Measurements from ENCODE around the gene ZNF385A.
"Not testable (repeated sequence)": the region's sequence is repeated elsewhere in the genome, so short reads cannot be mapped to it uniquely, and the experiment has no call there.

The ZNF385A gene

DNA sequence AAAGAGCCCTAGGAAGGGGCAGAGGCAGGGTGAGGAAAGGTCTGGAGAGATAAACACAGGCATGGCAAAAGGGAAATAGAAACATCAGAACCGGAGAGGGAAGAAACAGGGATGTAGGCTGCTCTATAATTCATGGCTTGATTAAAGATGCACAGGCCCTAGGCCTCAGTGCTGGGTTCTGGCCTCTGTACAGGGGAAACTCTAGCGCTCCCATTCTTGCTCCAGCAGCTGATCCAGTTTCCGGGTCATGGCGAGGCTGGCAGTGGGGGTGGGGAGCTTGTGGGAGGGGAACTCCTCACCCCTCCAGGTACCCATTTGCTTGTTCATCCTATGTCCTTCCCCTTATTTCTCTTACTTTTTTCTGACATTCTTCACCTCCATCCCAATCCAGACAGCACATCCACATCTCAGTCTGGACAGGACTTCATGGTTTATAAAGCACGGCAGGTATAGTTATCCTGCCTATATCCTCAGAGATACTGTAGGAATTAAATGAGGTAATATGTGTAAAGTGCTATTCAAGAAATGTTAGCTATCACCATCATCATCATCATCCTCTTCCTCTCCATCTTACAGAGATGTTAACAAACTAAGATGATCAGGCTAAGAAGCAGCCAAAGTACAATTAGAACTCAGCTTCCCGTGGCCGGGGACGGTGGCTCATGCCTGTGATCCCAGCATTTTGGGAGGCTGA is 12.3 kb downstream of the ZNF385A start:
- no peak for DNase-seq

DNA sequence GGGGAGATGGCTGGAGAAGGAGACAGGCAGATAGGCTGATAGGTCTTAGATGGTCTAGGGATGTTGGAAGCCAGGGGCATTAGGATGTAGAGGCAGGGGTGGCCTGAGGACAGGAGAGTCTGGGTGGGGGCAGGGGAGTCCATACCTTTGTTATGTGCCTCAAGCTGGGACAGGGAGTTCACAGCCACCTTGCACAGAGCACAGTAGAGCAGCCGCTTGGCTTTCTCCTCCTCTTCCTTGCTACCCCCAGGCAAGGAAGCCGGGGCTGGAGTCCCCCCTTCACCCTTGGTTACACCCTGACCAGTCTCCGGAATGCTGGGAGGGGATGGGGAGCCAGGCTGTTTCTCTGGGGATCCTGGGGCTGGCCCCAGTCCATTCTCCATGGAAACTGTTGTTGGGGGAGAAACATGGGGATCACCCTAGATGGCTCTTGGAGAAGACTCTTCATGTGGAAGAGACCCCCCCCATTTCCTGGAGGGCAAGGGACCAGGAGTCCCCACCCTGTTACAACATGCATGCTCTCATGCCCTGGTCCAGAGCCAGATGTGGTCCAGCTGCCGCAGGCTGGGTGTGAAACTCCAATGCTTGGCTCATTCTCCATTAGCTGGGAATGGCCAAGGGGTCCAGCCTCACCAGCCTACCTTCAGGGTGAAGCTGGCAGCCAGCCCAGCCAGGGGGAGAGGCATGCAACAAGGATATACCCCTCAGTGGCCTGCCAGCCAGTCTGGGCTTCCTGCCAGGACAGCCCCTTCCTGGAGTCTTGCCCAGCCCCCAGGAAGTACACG is 13.0 kb downstream of the ZNF385A start:
- DNase-seq, result no peak

DNA sequence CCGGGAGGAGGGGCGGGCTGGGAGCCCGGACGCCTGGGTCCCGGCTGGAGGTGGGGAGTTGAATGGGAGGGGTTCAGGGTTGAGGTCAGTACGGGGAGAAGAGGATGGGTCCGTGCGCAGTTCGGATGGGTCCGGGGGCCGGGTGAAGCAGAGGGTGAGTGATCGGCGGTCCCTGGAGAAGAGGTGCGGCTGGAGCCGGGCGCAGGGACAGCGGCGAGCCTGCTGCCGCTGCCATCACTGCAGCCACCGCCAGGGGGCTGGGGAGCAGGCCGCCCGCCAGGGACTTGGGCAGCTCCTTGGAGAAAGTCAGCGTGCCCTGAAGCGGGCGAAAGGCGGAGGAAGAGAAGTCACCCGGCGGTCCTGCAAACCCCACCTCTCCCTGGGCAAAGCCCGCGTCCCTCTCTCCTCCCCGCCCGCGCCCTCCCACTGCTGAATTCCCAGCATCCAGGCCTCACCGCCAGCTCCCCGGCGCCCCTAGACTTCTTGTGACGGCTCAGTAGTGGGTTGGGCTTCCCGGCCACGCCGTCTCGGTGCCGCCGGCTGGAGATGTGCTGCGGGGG is 14.3 kb downstream of the ZNF385A start:
- DNase-seq, result no peak

DNA sequence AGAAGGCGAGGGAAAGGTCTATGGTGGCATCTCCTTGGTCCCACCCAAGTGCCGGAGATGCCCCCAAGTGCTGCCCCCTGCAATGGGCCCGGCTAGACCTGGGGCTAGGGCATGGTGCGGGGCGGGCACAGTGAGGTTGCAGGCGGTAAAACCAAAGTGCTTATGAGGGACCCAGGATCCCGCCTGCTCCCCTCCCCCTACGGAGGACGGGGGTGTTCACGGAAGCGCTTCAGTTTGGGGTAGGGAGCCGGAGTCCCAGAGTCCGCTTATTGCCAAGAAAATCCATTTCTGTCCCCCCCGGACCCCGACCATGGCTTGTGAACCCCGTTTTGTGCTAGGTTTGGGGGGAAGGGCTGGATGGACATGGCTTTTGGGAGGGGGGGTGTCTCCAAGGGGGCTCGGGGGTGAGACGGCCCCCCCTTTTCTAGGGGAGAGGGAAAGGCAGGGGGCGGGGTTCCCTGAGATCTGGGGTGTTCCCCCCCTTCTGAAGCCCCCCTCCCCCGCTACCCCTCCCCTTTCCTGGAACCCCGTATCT is 14.9 kb downstream of the ZNF385A start:
- no peak for DNase-seq

DNA sequence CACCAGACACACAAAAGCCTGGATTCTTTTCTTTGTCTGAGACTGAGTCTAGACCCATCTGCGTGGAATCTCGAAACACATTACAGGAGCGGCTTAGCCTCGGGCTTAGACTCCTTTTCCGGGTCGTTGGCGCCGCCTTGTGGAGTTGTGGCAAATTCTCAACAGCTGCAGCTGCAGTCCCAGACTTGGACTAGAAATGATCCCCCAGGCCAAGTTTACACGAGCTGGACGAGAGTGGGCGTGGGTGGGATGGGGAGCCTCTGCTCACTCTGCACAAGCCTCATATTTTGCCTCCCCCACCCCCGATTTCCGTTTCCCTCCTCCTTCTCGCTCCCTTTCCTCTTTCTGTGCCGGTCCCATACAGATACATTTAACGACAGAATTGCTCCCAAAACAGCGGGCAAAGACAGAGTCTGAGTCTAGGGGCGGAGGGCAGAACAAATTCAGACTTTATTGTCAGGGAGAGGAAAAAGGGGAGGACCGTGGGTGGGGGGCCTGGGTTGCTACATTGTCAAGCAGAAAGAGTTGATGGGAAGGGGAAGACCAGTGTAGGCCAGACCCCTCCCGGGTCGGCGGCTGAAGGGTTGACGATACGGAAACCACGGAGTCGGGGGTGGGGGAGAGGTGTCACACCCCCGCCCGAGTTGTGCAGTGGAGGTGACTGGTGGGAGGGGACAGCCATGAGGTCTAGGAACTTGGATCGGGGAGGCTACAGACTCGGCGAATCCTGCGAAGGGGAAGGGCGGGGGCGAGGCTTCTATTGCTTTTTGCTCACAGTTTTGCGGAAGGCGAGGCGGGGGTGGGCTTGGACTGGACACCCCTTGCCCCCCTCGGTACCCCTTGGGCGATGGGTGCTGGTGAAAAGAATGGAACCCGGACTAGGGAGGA is 15.6 kb downstream of the ZNF385A start:
- peak; percentile 84 to 90 for DNase-seq

DNA sequence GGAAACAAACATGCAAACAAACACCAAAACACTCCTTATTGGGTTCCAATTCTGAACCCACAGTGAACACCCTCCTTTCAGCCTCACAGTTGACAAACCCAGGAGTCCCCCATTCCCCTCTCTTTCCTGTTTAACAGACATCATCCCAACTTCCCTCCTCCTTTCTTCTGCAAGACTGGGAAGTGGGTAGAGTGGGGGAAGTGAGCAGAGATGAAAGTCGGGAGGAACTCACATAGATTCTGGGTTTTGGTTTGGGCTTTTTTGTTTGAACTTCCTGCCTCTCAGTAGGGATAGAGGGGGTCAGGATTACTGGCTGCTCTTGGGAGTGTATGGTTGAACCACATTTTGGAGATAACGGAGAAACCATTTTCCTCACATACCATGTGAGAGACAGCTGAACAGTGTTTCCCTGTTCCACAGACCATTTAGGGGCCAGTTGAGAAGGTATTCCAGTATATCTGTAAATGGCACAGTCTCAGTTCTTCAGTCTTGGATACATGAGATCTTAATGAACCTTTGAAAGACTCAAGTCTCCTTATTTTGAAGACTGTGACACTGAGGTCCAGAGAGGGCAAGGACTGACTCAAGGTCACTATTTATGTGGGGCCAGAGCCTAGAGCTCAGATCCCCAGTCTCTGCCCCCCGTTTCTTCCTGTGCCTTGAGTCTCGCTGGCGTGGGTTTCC is 16.4 kb downstream of the ZNF385A start:
- DNase-seq, result no peak

DNA sequence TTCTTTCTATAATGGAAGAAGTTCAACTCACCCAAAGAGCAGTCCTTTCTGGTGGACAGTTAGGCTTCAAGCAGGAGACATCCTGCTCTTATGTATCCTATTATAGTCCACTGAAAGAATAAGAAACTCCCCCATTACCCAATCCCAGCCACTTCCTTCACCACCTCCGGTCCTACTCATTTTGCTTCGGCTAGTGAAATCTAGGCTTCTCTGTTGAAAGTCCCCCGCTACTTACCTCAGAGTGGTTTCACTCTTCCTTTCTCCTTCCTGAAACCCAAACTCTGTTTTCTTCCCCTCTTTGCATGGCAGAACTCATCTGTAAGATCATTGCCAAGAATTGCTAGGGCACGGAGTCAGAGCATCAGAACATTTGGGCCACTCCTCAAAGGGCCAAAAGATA is 20.1 kb downstream of the ZNF385A start, which contains the start of gene GPR84:
GPR84 (minus strand) TSS at position 74 of the 400 bp plus-strand sequence. CDS start 635 bp downstream, outside the sequence.
- no peak for DNase-seq

DNA sequence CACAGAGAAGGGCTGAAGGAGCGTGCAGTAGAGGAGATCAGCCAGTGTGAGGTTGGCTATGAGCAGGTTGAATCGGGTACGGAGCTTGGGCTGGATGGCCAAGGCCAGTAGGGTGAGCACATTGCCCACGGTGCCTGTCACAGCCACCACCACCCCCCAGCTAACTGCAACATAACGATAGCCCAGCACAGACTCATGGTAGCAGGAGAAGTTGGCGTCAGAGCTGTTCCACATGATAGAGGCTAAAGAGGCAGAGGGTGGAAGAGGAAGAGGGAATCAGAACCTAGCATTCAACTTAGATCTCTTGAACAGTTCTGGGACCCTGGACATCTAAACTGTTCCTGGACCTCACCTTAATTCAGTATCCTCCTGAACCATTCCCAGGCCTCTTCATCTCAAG is 20.9 kb downstream of the ZNF385A start:
- no peak for DNase-seq

DNA sequence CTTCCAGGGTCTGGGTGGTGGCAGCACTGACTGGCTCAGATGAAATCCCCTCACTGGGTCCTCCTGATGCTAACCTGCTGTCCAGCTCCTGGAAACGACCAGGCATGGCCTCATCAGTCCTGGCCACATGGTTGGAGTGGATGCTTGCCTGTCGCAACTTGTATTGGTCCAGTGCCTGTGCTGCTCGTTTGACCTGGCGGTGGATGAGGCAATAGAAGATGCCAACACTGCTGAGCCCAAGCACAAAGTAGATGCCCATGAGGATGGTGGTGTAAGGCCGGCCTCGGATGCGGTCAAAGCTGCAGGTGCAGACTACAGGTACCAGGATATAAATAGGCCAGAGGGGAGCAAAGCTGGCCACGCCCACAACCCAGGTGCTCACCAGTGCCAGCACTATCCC is 21.5 kb downstream of the ZNF385A start:
- no peak for DNase-seq

DNA sequence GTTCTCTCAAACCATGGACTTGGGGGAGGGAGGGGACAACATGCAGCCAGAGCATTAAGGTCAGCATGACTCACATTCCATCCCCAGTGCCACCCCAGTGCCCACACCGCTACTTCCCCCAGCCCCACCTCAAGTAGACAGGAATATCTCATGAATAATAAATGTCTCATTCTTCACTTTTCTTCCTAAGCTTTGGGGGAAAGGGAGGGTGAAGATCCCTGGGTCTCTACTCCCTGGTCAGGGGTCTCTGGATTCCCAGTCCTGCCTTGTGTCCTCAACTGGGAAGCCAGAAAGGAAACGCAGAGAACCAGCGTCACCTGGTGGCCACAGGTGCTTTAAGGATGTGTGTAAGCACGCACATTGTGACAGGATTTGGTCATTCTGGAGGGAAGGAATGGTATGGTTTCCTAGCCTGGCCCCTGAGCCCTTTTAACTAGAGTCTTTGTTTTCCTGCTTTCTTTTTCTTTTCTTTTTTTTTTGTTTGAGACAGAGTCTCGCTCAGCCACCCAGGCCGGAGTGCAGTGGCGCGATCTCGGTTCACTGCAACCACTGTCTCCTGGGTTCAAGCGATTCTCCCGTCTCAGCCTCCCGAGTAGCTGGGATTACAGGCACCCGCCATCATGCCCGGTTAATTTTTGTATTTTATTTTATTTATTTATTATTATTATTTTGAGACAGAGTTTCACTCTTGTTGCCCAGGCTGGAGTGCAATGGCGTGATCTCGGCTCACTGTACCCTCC is 23.6 kb downstream of the ZNF385A start:
- peak; percentile 44 to 58 for DNase-seq

DNA sequence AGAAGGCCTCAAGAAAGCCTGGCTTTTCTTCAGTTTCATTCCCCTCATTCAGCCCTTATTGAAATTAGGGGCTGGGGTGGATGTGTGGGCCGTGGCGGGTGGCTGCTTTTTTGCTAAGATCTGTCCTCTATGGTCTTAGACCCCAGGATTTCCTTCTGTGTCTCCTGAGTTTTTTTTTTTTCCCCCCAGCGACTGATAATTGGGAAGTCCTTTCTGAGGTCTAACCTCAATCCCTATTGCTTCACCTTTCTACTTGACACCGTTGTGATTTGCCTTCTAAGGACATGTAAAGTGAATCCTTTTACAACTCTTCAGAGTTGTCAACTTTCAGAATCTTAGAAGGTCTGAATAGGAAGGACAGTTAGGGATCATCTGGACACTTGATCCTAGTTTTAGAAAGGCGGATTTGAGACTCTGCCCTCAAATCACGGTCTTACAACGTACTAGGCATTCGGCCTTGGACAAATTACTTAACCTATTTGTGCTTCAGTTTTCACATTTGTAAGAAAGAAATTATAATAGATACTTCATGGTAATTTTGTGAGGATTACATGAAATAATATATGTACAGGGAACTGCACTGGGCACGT is 24.7 kb downstream of the ZNF385A start:
- no peak for DNase-seq

DNA sequence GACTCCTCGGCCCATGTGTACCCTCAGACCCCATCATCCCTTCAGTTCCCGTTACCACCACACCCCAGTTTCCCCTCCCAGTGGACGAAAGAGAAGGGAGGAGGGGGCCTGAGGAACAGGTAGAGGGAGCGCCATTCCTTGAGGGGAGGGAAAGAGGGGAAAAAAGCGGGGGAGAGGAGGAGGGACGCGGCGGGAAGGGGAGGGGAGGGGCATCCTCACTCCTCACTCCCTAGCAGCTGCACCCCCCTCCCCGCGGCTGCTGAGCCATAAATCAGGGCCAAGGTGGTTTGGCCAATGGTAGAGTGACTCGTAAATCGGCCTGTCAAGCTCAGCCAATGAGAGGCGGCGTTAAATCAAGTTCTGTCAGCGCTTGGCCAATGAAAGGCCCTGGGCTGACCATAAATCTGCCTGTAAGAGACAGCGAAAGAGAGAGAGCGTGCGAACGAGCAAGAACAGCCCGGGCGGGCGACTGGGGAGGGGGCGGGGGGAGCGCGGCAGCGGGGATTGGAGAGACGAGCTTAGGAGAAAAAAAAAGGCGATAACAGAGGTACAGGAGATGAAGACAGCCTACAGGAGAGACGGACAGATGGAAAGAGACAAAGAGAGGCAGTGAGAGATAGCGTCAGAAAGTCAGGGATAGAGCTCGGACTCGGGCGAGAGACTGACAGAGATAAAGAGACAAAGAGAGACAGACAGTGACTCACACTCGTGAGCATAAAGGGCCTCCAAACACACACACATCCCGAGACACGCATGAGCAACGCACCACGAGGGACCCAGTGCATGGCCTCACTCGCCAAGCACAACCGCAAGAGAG is 25.4 kb downstream of the ZNF385A start:
- peak; percentile 84 to 95 for DNase-seq

DNA sequence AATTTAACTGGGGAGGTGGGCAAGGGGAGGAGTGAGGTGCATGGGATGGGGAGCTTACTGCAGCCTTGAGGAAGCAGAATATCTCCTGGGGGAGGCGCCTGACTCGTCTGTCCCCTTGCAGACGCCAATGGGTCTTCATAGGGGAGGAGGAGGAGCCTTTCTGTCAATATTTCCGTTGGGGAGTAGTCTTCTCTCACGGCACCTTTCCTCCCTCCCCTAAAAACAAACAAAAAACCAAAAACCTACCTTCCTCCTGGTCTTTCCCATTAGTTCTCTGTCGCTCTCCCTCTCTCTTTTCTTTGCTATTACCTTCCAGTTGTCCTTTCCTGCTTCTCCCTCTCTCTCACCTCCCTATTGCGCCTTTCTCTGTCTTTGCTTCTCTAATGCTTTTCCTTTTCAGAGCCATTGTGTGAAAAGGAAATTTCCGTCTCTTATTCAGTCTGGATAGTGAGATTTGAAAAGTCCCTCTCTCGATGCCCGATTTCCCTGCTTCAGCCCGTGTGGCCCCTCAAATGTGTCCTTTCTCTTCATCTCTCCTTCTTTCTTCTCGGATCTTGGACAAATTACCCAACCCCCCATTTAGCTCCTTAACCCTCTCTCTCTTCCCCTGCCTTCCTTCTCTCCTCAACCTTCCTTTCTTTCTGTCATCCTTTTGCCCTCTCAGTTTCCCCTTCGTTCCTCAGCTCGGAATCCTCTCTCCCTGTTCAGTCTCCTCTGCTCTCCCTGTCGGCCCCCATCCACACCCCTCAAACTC is 26.2 kb downstream of the ZNF385A start:
- peak in 1 of 2 experiments; percentile 58 for DNase-seq

DNA sequence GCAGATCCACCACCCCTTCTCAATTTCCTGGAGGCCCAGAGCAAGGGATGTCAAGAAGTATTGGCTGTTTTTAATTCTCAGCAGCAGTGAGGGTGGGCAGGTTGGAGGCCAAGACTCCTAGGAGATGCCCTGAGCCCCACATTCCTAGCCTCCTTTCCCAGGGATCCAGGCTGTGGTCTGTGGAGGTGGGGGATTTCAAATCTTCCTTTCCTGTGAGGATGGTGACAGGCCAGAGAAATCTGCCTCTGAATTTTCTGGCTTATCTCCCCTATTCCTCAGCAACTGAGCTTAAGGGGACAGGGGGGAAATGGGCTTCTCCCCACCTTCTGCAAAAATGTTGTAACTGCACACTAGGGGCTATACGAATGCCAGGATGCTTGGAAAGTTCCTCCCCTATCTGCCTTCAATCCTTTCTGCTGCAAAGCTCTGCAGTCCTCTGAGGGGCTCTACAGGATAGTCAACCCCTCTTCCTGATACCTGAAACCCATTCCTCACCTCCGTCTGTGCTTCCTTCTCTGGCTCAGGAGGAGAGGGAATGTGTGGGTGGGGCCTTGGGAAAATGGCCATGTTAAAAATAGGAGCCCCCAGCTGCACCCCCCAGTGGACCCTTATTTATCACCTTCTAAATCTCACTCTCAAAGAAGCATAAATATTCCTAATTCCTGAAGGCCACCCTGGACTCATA is 26.9 kb downstream of the ZNF385A start:
- DNase-seq, result no peak

DNA sequence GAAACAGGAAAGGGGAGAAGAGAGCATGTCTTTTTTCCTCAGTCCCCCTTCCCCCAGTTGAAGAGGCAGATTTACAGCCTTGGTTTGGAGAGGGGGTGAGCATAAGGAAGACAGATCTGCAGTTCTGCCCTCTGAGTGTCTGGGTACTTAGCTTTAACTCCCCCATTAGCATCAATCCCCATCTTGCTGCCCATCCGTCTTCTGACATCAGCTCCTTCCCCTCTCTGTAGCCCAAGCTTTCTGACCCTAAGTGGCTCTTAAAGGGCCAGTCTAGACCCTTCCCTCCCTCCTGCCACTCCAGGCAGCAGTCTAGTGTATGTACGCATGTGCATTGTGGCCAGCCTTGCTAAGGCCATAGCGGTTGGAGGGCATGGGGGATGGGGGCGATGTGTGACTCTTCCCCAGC is 27.6 kb downstream of the ZNF385A start:
- DNase-seq, result no peak

DNA sequence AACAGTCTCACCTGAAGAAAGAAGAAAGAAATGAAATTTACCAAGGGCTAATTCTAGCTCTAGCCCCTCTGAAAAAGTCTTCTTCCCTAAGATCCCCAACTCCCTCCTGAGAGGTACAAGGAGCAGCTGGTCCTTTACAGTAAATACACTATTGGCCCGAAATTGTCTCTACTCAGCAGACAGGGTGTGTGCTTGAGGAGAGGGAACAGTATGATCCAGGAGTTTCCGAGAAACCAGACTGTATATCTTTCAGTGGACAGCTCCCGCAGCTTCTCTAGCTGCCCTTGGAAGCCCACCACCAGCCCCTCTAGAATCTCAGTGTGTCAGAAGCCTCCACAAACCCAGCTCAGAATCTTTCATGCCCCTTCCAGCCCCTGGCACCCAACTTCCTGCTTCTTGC is 28.3 kb downstream of the ZNF385A start:
- DNase-seq, result no peak

DNA sequence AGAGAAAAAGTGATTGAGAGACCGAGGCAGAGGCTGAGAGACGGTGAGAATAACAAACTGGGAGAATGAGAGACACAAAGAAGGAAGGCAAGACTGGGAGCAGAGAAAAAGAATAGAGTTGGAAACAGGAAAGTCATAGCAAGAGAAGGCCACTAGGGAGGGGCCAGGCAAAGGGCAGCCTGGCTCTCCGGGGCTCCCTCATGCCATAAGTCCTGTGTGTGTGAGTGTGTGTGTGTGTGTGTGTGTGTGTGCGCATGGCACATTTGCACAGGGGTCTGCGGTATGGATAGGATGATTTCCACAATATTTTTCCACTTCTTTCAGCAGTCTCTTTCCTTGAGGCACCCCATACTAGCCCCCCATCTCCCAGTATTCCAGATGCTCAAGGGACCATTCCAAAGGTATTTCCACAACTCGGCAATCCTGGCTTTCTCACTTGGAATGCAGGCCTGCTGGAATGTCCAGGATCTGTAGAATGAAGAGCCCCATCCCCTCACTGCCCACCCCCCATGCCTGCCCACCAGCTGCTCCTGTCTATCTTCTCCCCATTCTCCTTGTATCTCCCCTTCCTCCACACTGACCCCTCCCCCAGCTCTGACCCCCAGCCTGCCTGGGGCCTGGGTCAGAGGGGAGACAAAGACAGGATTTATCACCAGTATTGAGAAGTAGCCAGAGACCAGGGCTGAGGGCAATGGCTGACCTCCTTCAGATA is 29.3 kb downstream of the ZNF385A start:
- DNase-seq, result no peak

DNA sequence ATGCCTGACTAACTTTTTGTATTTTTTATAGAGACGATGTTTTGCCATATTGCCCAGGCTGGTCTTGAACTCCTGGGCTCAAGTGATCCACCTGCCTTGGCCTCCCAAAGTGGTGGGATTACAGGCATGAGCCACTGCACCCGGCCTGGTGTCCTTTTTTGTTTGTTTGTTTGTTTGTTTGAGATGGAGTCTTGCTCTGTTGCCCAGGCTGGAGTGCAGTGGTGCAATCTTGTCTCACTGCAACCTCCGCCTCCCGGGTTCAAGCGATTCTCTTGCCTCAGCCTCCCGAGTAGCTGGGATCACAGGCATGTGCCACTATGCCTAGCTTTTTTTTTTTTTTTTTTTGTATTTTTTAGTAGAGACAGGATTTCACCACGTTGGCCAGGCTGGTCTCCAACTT is 30.3 kb downstream of the ZNF385A start:
- not testable (repeated sequence) for DNase-seq

Data from stimulated activated CD4-positive, alpha-beta T cell treated with anti-CD3 and anti-CD28 coated beads, Interleukin-4, amount 100 ng/mL, for 4 hours (primary cell).